ENCODE data around the gene CLSTN1. TPM values are rescaled to one million over a fixed set of nuclear protein-coding genes. Genes with fewer than 3 reads are reported as not detected.

Gene CLSTN1
- total and polyA plus RNA-seq, 10 of the 15 experiments (the other 5 are each of a cell fraction or from before 2014, with no cell fraction given) = 2.7 to 64.4 (median 23.2) TPM

DNA sequence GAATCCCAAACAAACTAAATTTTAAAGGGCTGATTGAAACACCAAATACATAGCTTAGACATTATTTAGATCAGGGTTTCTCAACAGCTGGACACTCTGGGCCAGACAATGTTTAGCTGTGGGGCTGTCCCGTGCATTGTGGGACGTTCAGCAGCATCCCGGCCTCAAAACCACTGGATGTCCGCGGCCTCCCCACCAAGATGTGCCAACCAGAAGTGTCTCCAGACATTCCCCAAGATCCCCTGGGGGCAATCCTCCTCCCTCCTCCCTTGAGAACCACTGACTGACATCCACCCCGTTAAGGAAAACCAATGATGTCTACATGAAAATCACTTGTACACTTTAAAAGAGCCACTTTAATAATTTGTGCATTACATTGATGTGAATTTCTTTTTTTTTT, 38.4 kb downstream of the CLSTN1 start:
- peaks cover 44% of the 10 kb centered on the region for H3K79me2 ChIP-seq (ENCODE audit: control insufficient read depth, insufficient read depth, low read length)
- no peak overlapping the region for H2AFZ ChIP-seq (ENCODE audit: control insufficient read depth, low read depth, low read length)
- no peak overlapping the region for H3K4me3 ChIP-seq
- BruUV-seq (replicated peaks) = no TSS peak
- no peak overlapping the region; the same call in 1 of the 2 replicates for H3K9ac ChIP-seq (ENCODE audit: control insufficient read depth, insufficient read depth, low read length)
- no peak for DNase-seq (ENCODE audit: low read depth, low spot score)
- WGBS (ENCODE audit: insufficient coverage, insufficient replicate concordance, low lambda C conversion rate, missing lambda C conversion rate) = 79% methylated on average over 6 of the region's 6 CpGs
- H3K27me3 ChIP-seq (replicated peaks in 1 of 2; ENCODE audit: control insufficient read depth in 2 of 2, insufficient read depth in 2 of 2, low read length in 1 of 2) = no peaks in the 10 kb centered on the region
- peaks cover 46% of the 10 kb centered on the region for H3K4me1 ChIP-seq (ENCODE audit: control insufficient read depth, insufficient read depth, low read length)
- ChIA-PET RAD21 (ENCODE audit: unreplicated experiment) (interaction anchor here (0.6 to 5.3 kb wide), 23 partner anchors 8 to 646 kb away, joined by 3 to 174 read pairs (median 4); partner anchors contain the start of genes LZIC and NMNAT1), POLR2A (interaction anchor here (1.0 to 1.6 kb wide), 3 partner anchors 80 to 197 kb away, joined by 3 to 8 read pairs (median 8); partner anchors contain the start of gene TMEM201), CTCF (interaction anchor here (0.7 to 11.8 kb wide), 31 partner anchors 9 to 649 kb away, joined by 3 to 562 read pairs (median 5); partner anchors contain the start of genes CLSTN1, KIF1B, LZIC and NMNAT1), SMC1A (ENCODE audit: uncharacterized antibody, unreplicated experiment) (interaction anchor here (0.6 to 12.4 kb wide), 20 partner anchors 7 to 196 kb away, joined by 3 to 428 read pairs (median 5); no protein-coding TSS in a partner anchor)
- in situ Hi-C loops (cut with MboI) (loop anchor here (5.0 kb wide), 1 partner anchor 82 kb away; no protein-coding TSS in a partner anchor), intact Hi-C loops (cut with micrococcal nuclease; ENCODE audit: unreplicated experiment) (loop anchor here (10.0 kb wide), 1 partner anchor 249 kb away; the partner anchor contains the start of gene UBE4B)
- no peak for FAIRE-seq
- TF ChIP-seq STAT1 (conservative IDR thresholded peaks at IDR 0.05) = no peak
- no peak for TF ChIP-seq NFIC (IDR thresholded peaks at IDR 0.05; ENCODE audit: low read depth, low read length)
- TF ChIP-seq YBX1 (IDR thresholded peaks at IDR 0.05) = no peak
- TF ChIP-seq BCLAF1 (IDR thresholded peaks at IDR 0.05) = no peak
- TF ChIP-seq SREBF2 (IDR thresholded peaks at IDR 0.05; ENCODE audit: low read length) = no peak
- TF ChIP-seq NFXL1 (IDR thresholded peaks at IDR 0.05; ENCODE audit: borderline replicate concordance) = no peak
- no peak for TF ChIP-seq HCFC1 (IDR thresholded peaks at IDR 0.05; ENCODE audit: low read length)
- no peak for TF ChIP-seq POLR2AphosphoS2 (IDR thresholded peaks at IDR 0.05; ENCODE audit: low read depth, low read length)
- TF ChIP-seq SMAD1 (IDR thresholded peaks at IDR 0.05; ENCODE audit: low read depth, partially characterized antibody) = no peak
- no peak for TF ChIP-seq NBN (IDR thresholded peaks at IDR 0.05)
- no peak for TF ChIP-seq JUND (IDR thresholded peaks at IDR 0.05; ENCODE audit: low read depth, low read length)
- TF ChIP-seq HDAC2 (IDR thresholded peaks at IDR 0.05) = no peak
- TF ChIP-seq, protein P1, sequence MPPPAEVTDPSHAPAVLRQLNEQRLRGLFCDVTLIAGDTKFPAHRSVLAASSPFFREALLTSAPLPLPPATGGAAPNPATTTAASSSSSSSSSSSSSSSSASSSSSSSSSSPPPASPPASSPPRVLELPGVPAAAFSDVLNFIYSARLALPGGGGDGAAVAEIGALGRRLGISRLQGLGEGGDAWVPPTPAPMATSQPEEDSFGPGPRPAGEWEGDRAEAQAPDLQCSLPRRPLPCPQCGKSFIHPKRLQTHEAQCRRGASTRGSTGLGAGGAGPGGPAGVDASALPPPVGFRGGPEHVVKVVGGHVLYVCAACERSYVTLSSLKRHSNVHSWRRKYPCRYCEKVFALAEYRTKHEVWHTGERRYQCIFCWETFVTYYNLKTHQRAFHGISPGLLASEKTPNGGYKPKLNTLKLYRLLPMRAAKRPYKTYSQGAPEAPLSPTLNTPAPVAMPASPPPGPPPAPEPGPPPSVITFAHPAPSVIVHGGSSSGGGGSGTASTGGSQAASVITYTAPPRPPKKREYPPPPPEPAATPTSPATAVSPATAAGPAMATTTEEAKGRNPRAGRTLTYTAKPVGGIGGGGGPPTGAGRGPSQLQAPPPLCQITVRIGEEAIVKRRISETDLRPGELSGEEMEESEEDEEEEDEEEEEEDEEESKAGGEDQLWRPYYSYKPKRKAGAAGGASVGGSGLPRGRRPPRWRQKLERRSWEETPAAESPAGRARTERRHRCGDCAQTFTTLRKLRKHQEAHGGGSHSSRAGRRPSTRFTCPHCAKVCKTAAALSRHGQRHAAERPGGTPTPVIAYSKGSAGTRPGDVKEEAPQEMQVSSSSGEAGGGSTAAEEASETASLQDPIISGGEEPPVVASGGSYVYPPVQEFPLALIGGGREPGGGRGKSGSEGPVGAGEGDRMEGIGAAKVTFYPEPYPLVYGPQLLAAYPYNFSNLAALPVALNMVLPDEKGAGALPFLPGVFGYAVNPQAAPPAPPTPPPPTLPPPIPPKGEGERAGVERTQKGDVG (CRISPR knock-in tag; IDR thresholded peaks at IDR 0.05) = no peak
- ATAC-seq = no peak
- H3K4me2 ChIP-seq (ENCODE audit: control insufficient read depth, insufficient read depth) = no peak overlapping the region
- no peaks in the 10 kb centered on the region; the same call in 1 of the 3 replicates for H3K9me3 ChIP-seq (replicated peaks; ENCODE audit: control insufficient read depth, insufficient read depth, low read length)
- 0 out of 2 replicates have a peak overlapping the region, but pooled peaks have one; percentile 2 for H3K27ac ChIP-seq (ENCODE audit: control insufficient read depth, insufficient read depth)
- no peaks in the 10 kb centered on the region for H4K20me1 ChIP-seq (ENCODE audit: control insufficient read depth, insufficient read depth)
- H3K36me3 ChIP-seq (ENCODE audit: control insufficient read depth in 2 of 2, insufficient read depth in 2 of 2, low read length in 1 of 2) = no peaks in the 10 kb centered on the region
